Neural cell (in vitro differentiated cells): ENCODE measurements around the gene PDE11A. TPM values are rescaled to one million over a fixed set of nuclear protein-coding genes. Genes with fewer than 3 reads are reported as not detected.

Source experiments
- H2AFZ ChIP-seq: fragments of 200-600, 300-800 bp; sonication (generic), shearing (Covaris generic); 2 replicates; pipeline ENCODE4 v1.6.0; 2014; ENCODE audit warnings: low read depth, mild to moderate bottlenecking, antibody characterized with exemption, low read length, moderate library complexity
- H3F3A ChIP-seq: fragments of 200-600 bp; shearing (Covaris generic); 2 replicates; pipeline ENCODE4 v1.6.1; 2016; ENCODE audit warnings: mild to moderate bottlenecking, moderate library complexity, mixed read lengths, antibody characterized with exemption, low read length; ENCODE audit not compliant: insufficient read depth, poor library complexity, severe bottlenecking
- H3K27ac ChIP-seq: fragments of 200-600, 300-800 bp; sonication (generic), shearing (Covaris generic); 2 replicates; pipeline ENCODE4 v1.5.1; 2014; ENCODE audit warnings: mild to moderate bottlenecking, low read length, moderate library complexity
- H3K27me3 ChIP-seq: fragments of 300-800, 200-600 bp; sonication (generic), shearing (Covaris generic); 2 replicates; pipeline ENCODE4 v1.6.0; 2014; ENCODE audit warnings: mild to moderate bottlenecking, low read depth, low read length, moderate library complexity; ENCODE audit not compliant: insufficient read depth
- H3K36me3 ChIP-seq: fragments of 300-800, 200-600 bp; sonication (generic), shearing (Covaris generic); 2 replicates; pipeline ENCODE4 v1.5.1; 2014; ENCODE audit warnings: mild to moderate bottlenecking, antibody characterized with exemption, low read length, moderate library complexity; ENCODE audit not compliant: insufficient read depth
- H3K4me2 ChIP-seq: fragments of 300-800, 200-600 bp; sonication (generic), shearing (Covaris generic); 2 replicates; pipeline ENCODE4 v1.6.0; 2014; ENCODE audit warnings: mild to moderate bottlenecking, low read length
- H3K4me3 ChIP-seq: fragments of 300-800, 200-600 bp; sonication (generic), shearing (Covaris generic); 2 replicates; pipeline ENCODE4 v1.5.1; 2014; ENCODE audit warnings: mild to moderate bottlenecking, low read length, moderate library complexity
- H3K79me2 ChIP-seq: fragments of 200-600 bp; shearing (Covaris generic); replicated peaks from 2 replicates; pipeline ENCODE4 v1.6.0; 2014; ENCODE audit warnings: mild to moderate bottlenecking, low read length, moderate library complexity; ENCODE audit not compliant: insufficient read depth
- H3K9ac ChIP-seq: fragments of 300-800, 200-600 bp; sonication (generic), shearing (Covaris generic); 2 replicates; pipeline ENCODE4 v1.6.1; 2016; ENCODE audit warnings: mild to moderate bottlenecking, low read length, mixed read lengths
- H3K9me2 ChIP-seq: fragments of 200-600 bp; shearing (Covaris generic); 2 replicates; pipeline ENCODE4 v1.6.1; 2016; ENCODE audit warnings: mild to moderate bottlenecking, low read length, mixed read lengths; ENCODE audit not compliant: insufficient read depth
- H3K9me3 ChIP-seq: fragments of 200-600, 300-800 bp; sonication (generic), shearing (Covaris generic); 2 replicates; pipeline ENCODE4 v1.6.1; 2016; ENCODE audit warnings: mild to moderate bottlenecking, mixed run types, low read length, moderate library complexity, mixed read lengths
- H4K20me1 ChIP-seq: fragments of 200-600 bp; shearing (Covaris generic); 2 replicates; pipeline ENCODE4 v1.6.1; 2016; ENCODE audit warnings: mild to moderate bottlenecking, mixed run types; ENCODE audit not compliant: insufficient read depth
- CTCF ChIP-seq: fragments of 450-650 bp; IDR thresholded peaks from 2 replicates; pipeline ENCODE4 v1.5.1; 2014; ENCODE audit warnings: antibody characterized with exemption, mild to moderate bottlenecking, moderate library complexity; ENCODE audit not compliant: poor library complexity, severe bottlenecking
- EP300 ChIP-seq: fragments of 450-650 bp; conservative IDR thresholded peaks from 2 replicates; pipeline ENCODE4 v1.6.1; 2014; ENCODE audit warnings: antibody characterized with exemption, mild to moderate bottlenecking, moderate library complexity; ENCODE audit not compliant: poor library complexity, severe bottlenecking
- EZH2 ChIP-seq: fragments of 200-600, 300-800 bp; shearing (Covaris generic), sonication (generic); IDR thresholded peaks from 2 replicates; pipeline ENCODE4 v1.6.1; 2014; ENCODE audit warnings: antibody characterized with exemption, low read length, borderline replicate concordance, mild to moderate bottlenecking; ENCODE audit not compliant: insufficient read depth, poor library complexity, severe bottlenecking
- MXI1 ChIP-seq: fragments of 450-650 bp; conservative IDR thresholded peaks from 2 replicates; pipeline ENCODE4 v1.6.1; 2014; ENCODE audit warnings: antibody characterized with exemption, mild to moderate bottlenecking; ENCODE audit not compliant: poor library complexity, severe bottlenecking
- POLR2AphosphoS5 ChIP-seq: IDR thresholded peaks from 2 replicates; pipeline ENCODE4 v1.6.1; 2012
- RAD21 ChIP-seq: fragments of 450-650 bp; conservative IDR thresholded peaks from 2 replicates; pipeline ENCODE4 v1.6.1; 2014; ENCODE audit warnings: antibody characterized with exemption, mild to moderate bottlenecking, moderate library complexity
- REST ChIP-seq: IDR thresholded peaks from 2 replicates; pipeline ENCODE4 v1.6.1; 2012; ENCODE audit warnings: borderline replicate concordance
- SMC3 ChIP-seq: fragments of 450-650 bp; conservative IDR thresholded peaks from 2 replicates; pipeline ENCODE4 v1.6.1; 2014; ENCODE audit warnings: antibody characterized with exemption, mild to moderate bottlenecking, moderate library complexity; ENCODE audit not compliant: poor library complexity
- TAF1 ChIP-seq: IDR thresholded peaks from 2 replicates; pipeline ENCODE4 v1.6.1; 2012; ENCODE audit warnings: low read depth
- polyA plus RNA-seq: library from polyadenylated mRNA; depleted of rRNA; stranded (reverse); fragments of >200 nt; gene quantifications from 2 replicates; pipeline ENCODE4 v1.2.3, GENCODE V29; 2014

PDE11A gene
- polyA plus RNA-seq, 1 donor from 2014 or later = 0.89 TPM

GRCh38 chr2:177721087-177721486 lies 351.5 kb downstream of the PDE11A start:
- Histone ChIP-seq H3F3A (no peaks in the 10 kb centered on the region), H3K4me2 (no peak overlapping the region), H3K79me2 (no peaks in the 10 kb centered on the region), H3K27me3 (no peaks in the 10 kb centered on the region), H4K20me1 (no peaks in the 10 kb centered on the region), H3K9ac (no peak overlapping the region), H3K9me2 (no peaks in the 10 kb centered on the region), H3K4me3 (no peak overlapping the region), H2AFZ (no peak overlapping the region), H3K9me3 (no peaks in the 10 kb centered on the region), H3K36me3 (no peaks in the 10 kb centered on the region), H3K27ac (no peak overlapping the region)
- TF ChIP-seq POLR2AphosphoS5 = no peak
- no peak for TF ChIP-seq SMC3
- no peak for TF ChIP-seq EP300
- TF ChIP-seq CTCF = no peak
- no peak for TF ChIP-seq EZH2
- no peak for TF ChIP-seq REST
- no peak for TF ChIP-seq MXI1
- TF ChIP-seq TAF1 = no peak
- TF ChIP-seq RAD21 = no peak

- no peak overlapping the region for H3K4me3 ChIP-seq
- no peak overlapping the region for H3K9ac ChIP-seq
- H3K9me3 ChIP-seq = no peaks in the 10 kb centered on the region
- no peaks in the 10 kb centered on the region for H3K36me3 ChIP-seq
- H3K27me3 ChIP-seq = no peaks in the 10 kb centered on the region
- no peak overlapping the region for H3K4me2 ChIP-seq
- no peaks in the 10 kb centered on the region for H3F3A ChIP-seq
- no peaks in the 10 kb centered on the region for H4K20me1 ChIP-seq
- no peaks in the 10 kb centered on the region for H3K79me2 ChIP-seq
- TF ChIP-seq TAF1 (no peak), RAD21 (no peak), POLR2AphosphoS5 (no peak), MXI1 (no peak), CTCF (no peak), SMC3 (no peak), EP300 (no peak), REST (no peak), EZH2 (no peak)
- no peak overlapping the region for H3K27ac ChIP-seq
- H3K9me2 ChIP-seq = no peaks in the 10 kb centered on the region
- no peak overlapping the region for H2AFZ ChIP-seq
These were observed 354.6 kb downstream of the PDE11A start for GRCh38 chr2:177717831-177718618.
